Activated CD4-positive, alpha-beta T cell treated with anti-CD3 and anti-CD28 coated beads, Interleukin-2, amount 50 U/mL, for 1 hour (primary cell): Measurements from ENCODE around the gene PDRG1.
"Not testable (repeated sequence)": the region's sequence is repeated elsewhere in the genome, so short reads cannot be mapped to it uniquely, and the experiment has no call there.

Experiments used
- DNase-seq: peaks from one replicate; pipeline ENCODE4 v3.0.0-alpha.2; 2020

PDRG1 gene

GRCh38 chr20:31966991-31967655, 15.3 kb upstream of the PDRG1 start:
- no peak for DNase-seq

- no peak for DNase-seq
Observed at GRCh38 chr20:31963889-31964288, 12.0 kb upstream of the PDRG1 start.

- DNase-seq: no peak
Observed at GRCh38 chr20:31962761-31963160, 10.9 kb upstream of the PDRG1 start.

GRCh38 chr20:31956556-31957526, 5.0 kb upstream of the PDRG1 start:
- no peak for DNase-seq

GRCh38 chr20:31954500-31954899, 2.7 kb upstream of the PDRG1 start:
- no peak for DNase-seq

- DNase-seq: no peak
Observed at GRCh38 chr20:31953556-31954148, 1.8 kb upstream of the PDRG1 start.

- no peak for DNase-seq
Observed at GRCh38 chr20:31951203-31951529, 680 bp downstream of the PDRG1 start.

GRCh38 chr20:31949877-31950646, 1.8 kb downstream of the PDRG1 start:
- DNase-seq: no peak

GRCh38 chr20:31948008-31948407, 3.8 kb downstream of the PDRG1 start:
- no peak for DNase-seq

GRCh38 chr20:31945785-31946184, 6.1 kb downstream of the PDRG1 start:
- DNase-seq: no peak

GRCh38 chr20:31945319-31945718, 6.5 kb downstream of the PDRG1 start:
- no peak for DNase-seq

- DNase-seq: no peak
Observed at GRCh38 chr20:31943052-31943471, 8.8 kb downstream of the PDRG1 start.

- DNase-seq: no peak
Observed at GRCh38 chr20:31939661-31940060, 12.2 kb downstream of the PDRG1 start.

GRCh38 chr20:31937820-31938219, 14.0 kb downstream of the PDRG1 start:
- DNase-seq: no peak

GRCh38 chr20:31936420-31936819, 15.4 kb downstream of the PDRG1 start:
- DNase-seq: no peak

GRCh38 chr20:31934968-31935764, 16.7 kb downstream of the PDRG1 start:
- DNase-seq: no peak

GRCh38 chr20:31934491-31934890, 17.4 kb downstream of the PDRG1 start:
- DNase-seq: no peak

- DNase-seq: no peak
Observed at GRCh38 chr20:31933698-31934097, 18.1 kb downstream of the PDRG1 start.

GRCh38 chr20:31930779-31931178, 21.1 kb downstream of the PDRG1 start:
- DNase-seq: no peak

GRCh38 chr20:31929631-31930030, 22.2 kb downstream of the PDRG1 start:
- DNase-seq: not testable (repeated sequence)

GRCh38 chr20:31927627-31928159, 24.2 kb downstream of the PDRG1 start:
- DNase-seq: no peak

GRCh38 chr20:31926493-31926892, 25.4 kb downstream of the PDRG1 start:
- no peak for DNase-seq
